Endothelial cell of hepatic sinusoid (primary cell): ENCODE results near the gene MPPED2.

ENCODE experiments used
- in situ Hi-C: cut with HindIII; loops from 2 replicates; pipeline ENCODE4 v1.10.0; 2017; ENCODE audit warnings: low sequenced_read_pairs

MPPED2 gene

GRCh38 chr11:30368394-30368793 lies 217.8 kb downstream of the MPPED2 start:
- in situ Hi-C loops, result no loop called here

GRCh38 chr11:30365793-30366517 lies 220.2 kb downstream of the MPPED2 start:
- in situ Hi-C loops, result no loop called here

- in situ Hi-C loops, result no loop called here
Measured at GRCh38 chr11:30364837-30365482, 221.2 kb downstream of the MPPED2 start.

- in situ Hi-C loops, result no loop called here
Measured at GRCh38 chr11:30364139-30364836, 221.9 kb downstream of the MPPED2 start.

GRCh38 chr11:30360741-30361140 lies 225.4 kb downstream of the MPPED2 start:
- in situ Hi-C loops, result no loop called here
